NCI-H2107 treated with DMSO at 0.1 percent for 48 hours (cell line): Measurements from ENCODE around the gene ANKLE1.

Source experiments
- DNase-seq: peaks from one replicate; lab custom pipeline; 2025; ENCODE audit not compliant: unreplicated experiment; lab: John Stamatoyannopoulos, UW

Gene ANKLE1

GRCh38 chr19:17281391-17282304 lies at the start of gene ANKLE1:
Gene ANKLE1, plus strand, starts transcription at chr19:17281901. Its CDS starts 20 bp downstream, at chr19:17281921.
- DNase-seq = no peak

GRCh38 chr19:17232258-17232657 lies 49.4 kb upstream of the ANKLE1 start:
- no peak for DNase-seq

- no peak for DNase-seq
Observed at GRCh38 chr19:17234911-17235299, 46.8 kb upstream of the ANKLE1 start.

GRCh38 chr19:17235300-17235970 lies 46.3 kb upstream of the ANKLE1 start:
- DNase-seq = no peak

- DNase-seq = no peak
Observed at GRCh38 chr19:17235971-17236777, 45.5 kb upstream of the ANKLE1 start.

GRCh38 chr19:17236811-17237543 lies 44.7 kb upstream of the ANKLE1 start:
- DNase-seq = no peak

- DNase-seq = no peak
Observed at GRCh38 chr19:17237747-17238706, 43.7 kb upstream of the ANKLE1 start.

GRCh38 chr19:17240062-17240752 lies 41.5 kb upstream of the ANKLE1 start:
- DNase-seq = no peak

- DNase-seq = no peak
Observed at GRCh38 chr19:17240826-17241399, 40.8 kb upstream of the ANKLE1 start.

- DNase-seq = no peak
Observed at GRCh38 chr19:17242431-17243208, 39.1 kb upstream of the ANKLE1 start.

- no peak for DNase-seq
Observed at GRCh38 chr19:17243211-17243829, 38.4 kb upstream of the ANKLE1 start.

GRCh38 chr19:17243830-17244617 lies 37.7 kb upstream of the ANKLE1 start:
- no peak for DNase-seq

- no peak for DNase-seq
Observed at GRCh38 chr19:17244618-17245534, 36.8 kb upstream of the ANKLE1 start.

GRCh38 chr19:17245535-17245984 lies 36.1 kb upstream of the ANKLE1 start, which contains the start of gene NR2F6:
Gene NR2F6, minus strand, starts transcription at chr19:17245919. Its CDS starts 699 bp downstream, at chr19:17245220.
- no peak for DNase-seq

- no peak for DNase-seq
Observed at GRCh38 chr19:17246681-17247425, 34.8 kb upstream of the ANKLE1 start.
